SH-SY5Y (cell line): ENCODE measurements around the gene LRP1-AS.

Experiments used
- GATA2 ChIP-seq: IDR thresholded peaks from 2 replicates; pipeline ENCODE4 v1.6.1; 2011; ENCODE audit warnings: mild to moderate bottlenecking, low read depth, low read length
- GATA3 ChIP-seq: IDR thresholded peaks from 2 replicates; pipeline ENCODE4 v1.6.1; 2011; ENCODE audit warnings: low read depth, mild to moderate bottlenecking, low read length, moderate library complexity

DNA sequence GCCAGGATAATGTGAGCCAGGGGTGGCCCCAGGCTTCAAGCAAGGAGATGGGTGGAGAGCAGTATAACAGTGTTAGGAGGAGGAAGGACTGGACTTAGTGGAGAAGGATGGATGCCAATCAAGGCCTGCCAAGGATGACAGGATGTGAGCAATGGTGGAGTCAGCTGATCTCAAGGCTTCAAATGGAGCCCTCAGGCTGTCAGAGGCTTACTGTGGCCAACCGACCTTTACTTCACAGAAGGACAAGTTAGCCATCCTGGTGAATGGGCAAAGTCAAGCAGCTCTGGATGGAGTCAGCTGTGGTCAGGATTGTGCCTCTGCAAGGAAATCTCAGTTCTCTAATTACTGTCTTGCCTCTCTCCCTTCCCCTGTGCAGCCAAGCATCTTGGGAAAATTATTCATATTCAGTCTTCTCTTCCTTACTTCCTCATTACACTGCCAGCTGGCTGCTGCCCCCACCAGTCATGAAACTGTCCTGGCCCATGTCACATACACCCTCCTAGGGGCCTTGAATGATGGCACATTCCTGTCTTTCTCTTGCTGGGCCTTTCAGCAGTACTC lies 28.6 kb downstream of the LRP1-AS start:
- TF ChIP-seq GATA3 (no peak), GATA2 (no peak)
